IMR-90 (cell line): ENCODE measurements around the gene POLR2J. TPM values are rescaled to one million over a fixed set of nuclear protein-coding genes. Genes with fewer than 3 reads are reported as not detected.
A peak's percentile ranks its signal among the peaks of the same experiment; 100 is the strongest.

Experiments used
- ATAC-seq: fragments of 200-7000 bp; cut with Tn5 transposase; 2 replicates; pipeline ENCODE4 v1.9.1; 2020; ENCODE audit warnings: low read depth, mild to moderate bottlenecking, moderate library complexity
- BruUV-seq: library from RNA; stranded (reverse); fragments of 400-500 nt; replicated peaks from 2 replicates; lab custom pipeline; 2021; lab: Mats Ljungman, UMichigan
- CTCF ChIA-PET: fragments of 300-600 bp; formaldehyde crosslinking; extraction: SDS; loops from one replicate; lab custom pipeline; 2021; ENCODE audit warnings: antibody characterized with exemption; lab: Yijun Ruan, JAX
- POLR2A ChIA-PET: fragments of 300-600 bp; sonication (Branson Sonifier 250); formaldehyde crosslinking; loops from one replicate; lab custom pipeline; 2022; ENCODE audit warnings: antibody characterized with exemption; ENCODE audit not compliant: unreplicated experiment; lab: Charles Lee
- DNase-seq: peaks from one replicate; pipeline ENCODE4 v3.0.0; 2013
- H2AFZ ChIP-seq: replicated peaks from 2 replicates; pipeline ENCODE3; 2013; ENCODE audit warnings: low read length, mild to moderate bottlenecking; ENCODE audit not compliant: poor library complexity
- H2AK5ac ChIP-seq: 2 replicates; pipeline ENCODE4 v1.6.1; 2013; ENCODE audit warnings: low read depth, low read length, inconsistent platforms
- H2AK9ac ChIP-seq: replicated peaks from 2 replicates; pipeline ENCODE3; 2013; ENCODE audit warnings: mild to moderate bottlenecking, low read depth, low read length, moderate library complexity; ENCODE audit not compliant: poor library complexity
- H2BK120ac ChIP-seq: 2 replicates; pipeline ENCODE4 v1.6.1; 2013; ENCODE audit warnings: low read depth, low read length, inconsistent platforms
- H2BK15ac ChIP-seq: 3 replicates; pipeline ENCODE4 v1.6.1; 2013; ENCODE audit warnings: low read depth, low read length, inconsistent platforms
- H2BK20ac ChIP-seq: 2 replicates; pipeline ENCODE4 v1.6.1; 2013; ENCODE audit warnings: low read depth, mild to moderate bottlenecking, inconsistent platforms, low read length, moderate library complexity
- H2BK5ac ChIP-seq: 2 replicates; pipeline ENCODE4 v1.6.1; 2013; ENCODE audit warnings: mild to moderate bottlenecking, low read depth, low read length, inconsistent platforms; ENCODE audit not compliant: poor library complexity, severe bottlenecking
- H3K14ac ChIP-seq: replicated peaks from 2 replicates; pipeline ENCODE4 v1.6.1; 2013; ENCODE audit warnings: low read depth, low read length, inconsistent platforms
- H3K18ac ChIP-seq: 2 replicates; pipeline ENCODE4 v1.6.1; 2013; ENCODE audit warnings: low read depth, low read length, control low read depth
- H3K23ac ChIP-seq: 2 replicates; pipeline ENCODE4 v1.6.1; 2013; ENCODE audit warnings: low read depth, low read length, inconsistent platforms
- H3K27ac ChIP-seq: 2 replicates; pipeline ENCODE4 v1.5.1; 2013; ENCODE audit warnings: mild to moderate bottlenecking, control low read depth, low read length; ENCODE audit not compliant: insufficient read depth
- H3K27me3 ChIP-seq: 2 replicates; pipeline ENCODE4 v1.6.1; 2013; ENCODE audit warnings: low read length; ENCODE audit not compliant: control insufficient read depth, insufficient read depth
- H3K36me3 ChIP-seq: 2 replicates; pipeline ENCODE4 v1.6.1; 2013; ENCODE audit warnings: low read length, mixed read lengths; ENCODE audit not compliant: control insufficient read depth, insufficient read depth
- H3K4ac ChIP-seq: 2 replicates; pipeline ENCODE4 v1.6.1; 2013; ENCODE audit warnings: low read depth, low read length, inconsistent platforms
- H3K4me1 ChIP-seq: 2 replicates; pipeline ENCODE4 v1.6.1; 2013; ENCODE audit warnings: low read length, mixed read lengths; ENCODE audit not compliant: control insufficient read depth, insufficient read depth
- H3K4me2 ChIP-seq: 2 replicates; pipeline ENCODE4 v1.6.1; 2013; ENCODE audit warnings: low read depth, mild to moderate bottlenecking, control low read depth, low read length, moderate library complexity
- H3K4me3 ChIP-seq: 2 replicates; pipeline ENCODE4 v1.5.1; 2013; ENCODE audit warnings: low read depth, mild to moderate bottlenecking, control low read depth, low read length, moderate library complexity; ENCODE audit not compliant: insufficient read depth
- H3K56ac ChIP-seq: 2 replicates; pipeline ENCODE4 v1.6.1; 2013; ENCODE audit warnings: low read length, inconsistent platforms; ENCODE audit not compliant: insufficient read depth; ENCODE audit errors: extremely low read depth
- H3K79me1 ChIP-seq, 2 experiments: 2 replicates each; pipeline ENCODE4 v1.6.1; 2013; ENCODE audit warnings: low read length in 2 of 2, inconsistent platforms in 1 of 2, low read depth in 1 of 2
- H3K9ac ChIP-seq: 2 replicates; pipeline ENCODE4 v1.6.1; 2013; ENCODE audit warnings: low read depth, low read length, control low read depth
- H3K9me1 ChIP-seq: 2 replicates; pipeline ENCODE4 v1.6.1; 2013; ENCODE audit warnings: low read length, inconsistent platforms; ENCODE audit not compliant: insufficient read depth
- H3K9me3 ChIP-seq: 2 replicates; pipeline ENCODE4 v1.6.1; 2013; ENCODE audit warnings: low read length; ENCODE audit not compliant: control insufficient read depth, insufficient read depth
- H4K20me1 ChIP-seq: 2 replicates; pipeline ENCODE4 v1.6.1; 2013; ENCODE audit warnings: low read length, inconsistent platforms; ENCODE audit not compliant: insufficient read depth
- H4K5ac ChIP-seq: 2 replicates; pipeline ENCODE4 v1.6.1; 2013; ENCODE audit warnings: mild to moderate bottlenecking, low read depth, low read length, control low read depth
- H4K8ac ChIP-seq, 2 experiments: 2 replicates each; pipeline ENCODE4 v1.6.1; 2013; ENCODE audit warnings: low read depth in 2 of 2, low read length in 2 of 2, control low read depth in 1 of 2, inconsistent platforms in 1 of 2
- H4K91ac ChIP-seq: 2 replicates; pipeline ENCODE4 v1.6.1; 2013; ENCODE audit warnings: low read depth, low read length, inconsistent platforms; ENCODE audit not compliant: insufficient read depth
- BHLHE40 ChIP-seq: fragments of 150-350 bp; IDR thresholded peaks from 2 replicates; pipeline ENCODE4 v1.6.1; 2016; ENCODE audit warnings: mild to moderate bottlenecking, low read depth, low read length
- CEBPB ChIP-seq: IDR thresholded peaks from 2 replicates; pipeline ENCODE4 v1.6.1; 2012; ENCODE audit warnings: low read depth, low read length, improper control_type of control experiment
- CHD1 ChIP-seq: IDR thresholded peaks from 2 replicates; pipeline ENCODE4 v1.6.1; 2012; ENCODE audit warnings: low read depth, low read length, improper control_type of control experiment
- CTCF ChIP-seq: conservative IDR thresholded peaks from 2 replicates; pipeline ENCODE4 v1.5.1; 2012; ENCODE audit warnings: mild to moderate bottlenecking, low read depth, low read length, improper control_type of control experiment
- FOS ChIP-seq: fragments of 150-350 bp; IDR thresholded peaks from 2 replicates; pipeline ENCODE4 v1.6.1; 2016; ENCODE audit warnings: low read depth, low read length
- MAFK ChIP-seq: IDR thresholded peaks from 2 replicates; pipeline ENCODE4 v1.6.1; 2012; ENCODE audit warnings: low read depth, low read length, improper control_type of control experiment
- MAZ ChIP-seq: IDR thresholded peaks from 2 replicates; pipeline ENCODE4 v1.6.1; 2012; ENCODE audit warnings: low read depth, mild to moderate bottlenecking, low read length, improper control_type of control experiment, moderate library complexity, borderline replicate concordance
- NFE2L2 ChIP-seq: fragments of 150-350 bp; IDR thresholded peaks from 2 replicates; pipeline ENCODE4 v1.6.1; 2016; ENCODE audit warnings: low read depth, mild to moderate bottlenecking, low read length
- POLR2A ChIP-seq: IDR thresholded peaks from 2 replicates; pipeline ENCODE4 v1.6.1; 2012; ENCODE audit warnings: mild to moderate bottlenecking, low read depth, low read length
- RCOR1 ChIP-seq: IDR thresholded peaks from 2 replicates; pipeline ENCODE4 v1.6.1; 2012; ENCODE audit warnings: mild to moderate bottlenecking, low read length, improper control_type of control experiment; ENCODE audit not compliant: insufficient replicate concordance
- RFX5 ChIP-seq: IDR thresholded peaks from 2 replicates; pipeline ENCODE4 v1.8.0; 2012; ENCODE audit warnings: low read depth, mild to moderate bottlenecking, low read length, moderate library complexity
- SMC3 ChIP-seq: fragments of 150-350 bp; IDR thresholded peaks from 2 replicates; pipeline ENCODE4 v1.6.1; 2016; ENCODE audit warnings: low read depth, mild to moderate bottlenecking, antibody characterized with exemption, low read length, moderate library complexity
- USF2 ChIP-seq: fragments of 150-350 bp; IDR thresholded peaks from 2 replicates; pipeline ENCODE4 v1.6.1; 2017; ENCODE audit warnings: mild to moderate bottlenecking, antibody characterized with exemption, low read length, low read depth
- WGBS, 2 experiments: methylation state at CpG; one replicate each; pipeline versions ENCODE4 v1.1.5 to v1.1.7; 2013; ENCODE audit warnings: missing lambda C conversion rate in 2 of 2; ENCODE audit not compliant: insufficient read length in 1 of 2; ENCODE audit errors: extremely low coverage in 2 of 2; 5-methylcytosine and 5-hydroxymethylcytosine counted together
- dilution Hi-C: fragments of 300-500 bp; cut with HindIII; formaldehyde crosslinking; loops from one replicate; pipeline ENCODE4 v1.14.3; 2018; ENCODE audit warnings: low sequenced_read_pairs; ENCODE audit not compliant: unreplicated experiment
- in situ Hi-C: fragments of 300-500 bp; cut with MboI; formaldehyde crosslinking; loops from 3 replicates; pipeline ENCODE4 v1.14.3; 2019; ENCODE audit warnings: low sequenced_read_pairs, inconsistent platforms, mixed read lengths
- intact Hi-C: fragments of 100-400 bp; cut with micrococcal nuclease; formaldehyde crosslinking; loops from 2 replicates; pipeline ENCODE4 v1.10.0; 2022
- polyA plus RNA-seq, 3 experiments: library from polyadenylated mRNA; depleted of rRNA; stranded (reverse); fragments of >200 nt; gene quantifications; 2 replicates each; pipeline ENCODE4 v1.2.3, GENCODE V29; 2012; ENCODE audit warnings: low replicate concordance in 1 of 3
- total RNA-seq: library from RNA; depleted of rRNA; stranded (reverse); fragments of >200 nt; gene quantifications from 2 replicates; pipeline ENCODE4 v1.2.3, GENCODE V29; 2012

Gene POLR2J
- total and polyA plus RNA-seq, 2 of the 4 experiments (the other 2 are of a cell fraction): 20.8 to 92.6 TPM

GRCh38 chr7:102450242-102450641, 28.5 kb downstream of the POLR2J start:
- no peak overlapping the region for H3K4ac ChIP-seq
- no peak overlapping the region for H2AK9ac ChIP-seq
- H4K5ac ChIP-seq: no peak overlapping the region
- no peak overlapping the region for H2BK15ac ChIP-seq
- BruUV-seq: no TSS peak
- no peak overlapping the region for H3K9ac ChIP-seq
- no peaks in the 10 kb centered on the region for H3K27me3 ChIP-seq
- no peak overlapping the region for H2BK5ac ChIP-seq
- H3K9me3 ChIP-seq: no peaks in the 10 kb centered on the region
- no peak overlapping the region for H2BK120ac ChIP-seq
- no peak overlapping the region for H2AK5ac ChIP-seq
- H3K14ac ChIP-seq: no peak overlapping the region
- intact Hi-C loops: no loop called here
- H4K20me1 ChIP-seq: peaks cover 4% of the 10 kb centered on the region; the same call in 1 of the 2 replicates
- no peak for DNase-seq
- POLR2A ChIA-PET: no interaction called here
- dilution Hi-C loops: no loop called here
- no peak overlapping the region for H3K4me2 ChIP-seq
- no peak overlapping the region for H4K8ac ChIP-seq
- CTCF ChIA-PET: no interaction called here
- peaks cover 0 to 15% of the 10 kb centered on the region in 2 experiments; a peak in 1 of 4 replicates for H3K79me1 ChIP-seq
- H3K56ac ChIP-seq: no peak overlapping the region
- H3K27ac ChIP-seq: no peak overlapping the region
- 100% methylated on average over 1 of the region's 6 CpGs; no CpG with 5 or more reads in 1 of the 2 experiments for WGBS, 2 experiments
- H3K4me3 ChIP-seq: no peak overlapping the region
- H4K91ac ChIP-seq: no peak overlapping the region
- TF ChIP-seq CEBPB (no peak), BHLHE40 (no peak), MAFK (no peak), USF2 (no peak), POLR2A (no peak), CHD1 (no peak), CTCF (no peak), NFE2L2 (no peak), FOS (no peak), RCOR1 (no peak), RFX5 (no peak), SMC3 (no peak), MAZ (no peak)
- no peak overlapping the region for H3K23ac ChIP-seq
- H3K36me3 ChIP-seq: peaks cover 20% of the 10 kb centered on the region
- H3K9me1 ChIP-seq: no peaks in the 10 kb centered on the region; the same call in 1 of the 2 replicates
- H3K4me1 ChIP-seq: peaks cover 4% of the 10 kb centered on the region; the same call in 1 of the 2 replicates
- H2AFZ ChIP-seq: peak overlapping the region; percentile 43
- in situ Hi-C loops: no loop called here
- ATAC-seq: no peak
- no peak overlapping the region for H2BK20ac ChIP-seq
- H3K18ac ChIP-seq: no peak overlapping the region
